Measurements from ENCODE around the gene ASCC1.

- TF ChIP-seq, protein P1, sequence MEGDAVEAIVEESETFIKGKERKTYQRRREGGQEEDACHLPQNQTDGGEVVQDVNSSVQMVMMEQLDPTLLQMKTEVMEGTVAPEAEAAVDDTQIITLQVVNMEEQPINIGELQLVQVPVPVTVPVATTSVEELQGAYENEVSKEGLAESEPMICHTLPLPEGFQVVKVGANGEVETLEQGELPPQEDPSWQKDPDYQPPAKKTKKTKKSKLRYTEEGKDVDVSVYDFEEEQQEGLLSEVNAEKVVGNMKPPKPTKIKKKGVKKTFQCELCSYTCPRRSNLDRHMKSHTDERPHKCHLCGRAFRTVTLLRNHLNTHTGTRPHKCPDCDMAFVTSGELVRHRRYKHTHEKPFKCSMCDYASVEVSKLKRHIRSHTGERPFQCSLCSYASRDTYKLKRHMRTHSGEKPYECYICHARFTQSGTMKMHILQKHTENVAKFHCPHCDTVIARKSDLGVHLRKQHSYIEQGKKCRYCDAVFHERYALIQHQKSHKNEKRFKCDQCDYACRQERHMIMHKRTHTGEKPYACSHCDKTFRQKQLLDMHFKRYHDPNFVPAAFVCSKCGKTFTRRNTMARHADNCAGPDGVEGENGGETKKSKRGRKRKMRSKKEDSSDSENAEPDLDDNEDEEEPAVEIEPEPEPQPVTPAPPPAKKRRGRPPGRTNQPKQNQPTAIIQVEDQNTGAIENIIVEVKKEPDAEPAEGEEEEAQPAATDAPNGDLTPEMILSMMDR (IDR thresholded peaks at IDR 0.05; ENCODE audit: low read depth, low read length, poor library complexity, severe bottlenecking), result no peak
- TF ChIP-seq EZH2phosphoT487 (IDR thresholded peaks at IDR 0.05; ENCODE audit: borderline replicate concordance, low read length), result no peak
Observed at GRCh38 chr10:72074574-72075375, 141.3 kb downstream of the ASCC1 start.
